Measurements from ENCODE around the gene ARHGAP26.

ARHGAP26 gene

DNA sequence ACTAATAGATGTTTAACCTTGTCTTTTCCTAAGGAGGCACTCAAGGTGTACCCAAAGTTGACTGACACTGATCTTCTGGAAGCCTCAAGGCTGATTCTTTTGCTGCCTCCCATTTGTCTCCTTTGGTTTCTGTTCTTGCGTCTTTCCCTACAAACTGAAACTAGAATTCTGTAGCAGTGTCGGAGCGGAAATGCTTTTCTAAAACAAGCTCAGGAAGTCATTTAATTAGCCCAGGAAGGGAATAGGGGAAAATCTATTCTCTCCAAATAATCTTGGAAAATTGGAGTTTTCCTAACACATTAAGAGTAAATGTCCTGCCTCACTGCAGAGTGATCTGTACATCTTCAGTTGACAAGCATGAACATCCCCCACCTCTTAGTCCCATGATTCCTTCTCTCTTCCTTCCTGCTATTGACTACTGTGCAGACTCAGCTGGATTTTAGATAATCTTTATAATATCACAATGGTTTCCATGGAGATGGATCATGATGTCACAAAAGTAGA lies 450.6 kb downstream of the ARHGAP26 start:
- no peak for DNase-seq

- no peak for DNase-seq
These were observed 452.4 kb downstream of the ARHGAP26 start for GRCh38 chr5:143222287-143223231.

DNA sequence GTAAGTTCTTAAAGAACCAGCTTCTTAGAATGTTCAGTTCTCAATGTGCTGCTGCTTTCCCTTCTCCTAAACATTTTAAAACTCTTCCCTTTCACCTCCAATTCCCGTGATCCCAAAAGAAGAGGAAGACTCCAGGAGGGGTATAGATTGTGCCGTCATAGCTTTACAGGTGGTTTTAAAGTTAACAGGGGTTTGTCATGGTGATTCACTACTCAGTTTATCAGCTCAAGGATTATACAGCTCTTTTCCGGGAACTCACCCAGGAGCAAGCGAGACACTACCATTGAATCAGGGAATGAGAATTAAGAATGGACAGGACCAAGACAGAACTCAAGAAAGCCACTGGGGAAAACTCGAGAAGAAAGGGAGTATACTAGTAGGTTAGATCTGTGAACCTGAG lies 454.5 kb downstream of the ARHGAP26 start:
- no peak for DNase-seq

DNA sequence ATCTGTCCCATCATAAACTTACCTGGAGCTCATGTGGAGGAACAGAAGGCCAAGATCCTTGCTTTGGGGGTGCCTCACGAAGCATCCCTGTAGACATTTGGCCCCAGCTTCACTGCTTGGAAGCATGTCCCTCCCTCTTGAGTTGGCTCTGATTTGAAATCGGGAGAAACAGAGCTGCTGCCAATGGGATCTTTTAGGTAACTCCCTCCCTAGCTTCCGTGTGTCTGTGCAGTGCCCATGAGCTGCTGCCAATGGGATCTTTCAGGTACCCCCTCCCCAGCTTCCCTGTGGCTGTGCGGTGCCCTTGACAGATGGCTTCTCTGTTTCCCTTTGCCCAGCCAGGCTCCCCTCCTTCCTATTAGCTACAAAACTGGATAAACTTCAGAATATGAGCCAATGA lies 455.3 kb downstream of the ARHGAP26 start:
- no peak for DNase-seq

- no peak for DNase-seq
These were observed 456.2 kb downstream of the ARHGAP26 start for GRCh38 chr5:143226361-143226760.

- no peak for DNase-seq
These were observed 456.7 kb downstream of the ARHGAP26 start for GRCh38 chr5:143226872-143227271.

- DNase-seq: no peak
These were observed 457.1 kb downstream of the ARHGAP26 start for GRCh38 chr5:143227301-143227700.

DNA sequence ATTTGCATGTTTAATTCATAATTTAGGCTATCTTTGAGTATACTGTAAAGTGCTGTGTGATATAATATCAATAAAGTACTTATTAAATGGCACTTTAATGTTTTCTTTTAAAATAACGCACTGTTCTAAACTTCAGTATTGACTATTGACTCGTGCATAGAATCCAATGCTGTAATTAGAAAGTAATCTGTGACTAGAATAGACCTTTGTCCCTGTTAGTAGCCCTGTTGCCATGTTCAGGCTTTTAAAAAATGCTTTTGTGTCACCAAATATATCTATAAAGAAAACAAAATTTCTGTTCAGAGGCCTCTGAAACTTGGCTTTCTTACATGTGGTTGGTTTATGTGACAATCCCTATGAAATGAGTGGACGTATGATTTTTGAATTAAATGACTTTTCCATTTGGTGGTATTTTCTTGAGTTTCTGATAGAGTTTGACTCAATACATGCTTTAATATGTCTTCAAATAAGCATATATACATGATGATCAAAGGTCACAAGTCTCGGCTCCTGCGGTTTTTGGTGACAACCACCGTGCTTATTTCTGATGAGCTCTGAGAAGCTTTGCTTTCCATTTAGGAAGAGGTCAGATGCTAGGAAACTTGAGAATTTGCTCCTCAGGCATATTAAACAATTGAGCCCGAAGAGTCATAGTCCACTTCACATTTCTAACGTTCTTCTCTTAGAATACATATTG lies 458.6 kb downstream of the ARHGAP26 start:
- no peak for DNase-seq

- no peak for DNase-seq
These were observed 459.3 kb downstream of the ARHGAP26 start for GRCh38 chr5:143229426-143229895.

GRCh38 chr5:143229896-143230675 lies 459.9 kb downstream of the ARHGAP26 start:
- DNase-seq: peak; percentile 51

DNA sequence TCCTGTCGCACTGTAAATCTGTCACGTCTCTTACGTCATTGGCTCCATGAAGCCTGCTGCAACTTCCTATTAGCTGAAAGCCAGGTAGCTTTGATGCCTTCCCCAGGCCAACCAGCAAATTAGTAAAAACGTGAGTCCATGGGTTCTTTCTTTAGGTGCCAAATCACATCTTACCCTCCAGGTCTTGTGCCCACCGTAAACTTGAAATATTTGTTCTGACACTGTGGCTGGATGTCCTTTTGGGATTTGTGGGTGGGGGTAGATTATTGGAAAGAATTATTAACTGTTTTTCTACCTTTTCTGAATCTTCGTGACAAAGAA lies 460.5 kb downstream of the ARHGAP26 start:
- DNase-seq: no peak

- DNase-seq: no peak
These were observed 461.2 kb downstream of the ARHGAP26 start for GRCh38 chr5:143231416-143231815.

- DNase-seq: no peak
These were observed 462.0 kb downstream of the ARHGAP26 start for GRCh38 chr5:143231973-143232812.

- no peak for DNase-seq
These were observed 462.9 kb downstream of the ARHGAP26 start for GRCh38 chr5:143233031-143233430.

DNA sequence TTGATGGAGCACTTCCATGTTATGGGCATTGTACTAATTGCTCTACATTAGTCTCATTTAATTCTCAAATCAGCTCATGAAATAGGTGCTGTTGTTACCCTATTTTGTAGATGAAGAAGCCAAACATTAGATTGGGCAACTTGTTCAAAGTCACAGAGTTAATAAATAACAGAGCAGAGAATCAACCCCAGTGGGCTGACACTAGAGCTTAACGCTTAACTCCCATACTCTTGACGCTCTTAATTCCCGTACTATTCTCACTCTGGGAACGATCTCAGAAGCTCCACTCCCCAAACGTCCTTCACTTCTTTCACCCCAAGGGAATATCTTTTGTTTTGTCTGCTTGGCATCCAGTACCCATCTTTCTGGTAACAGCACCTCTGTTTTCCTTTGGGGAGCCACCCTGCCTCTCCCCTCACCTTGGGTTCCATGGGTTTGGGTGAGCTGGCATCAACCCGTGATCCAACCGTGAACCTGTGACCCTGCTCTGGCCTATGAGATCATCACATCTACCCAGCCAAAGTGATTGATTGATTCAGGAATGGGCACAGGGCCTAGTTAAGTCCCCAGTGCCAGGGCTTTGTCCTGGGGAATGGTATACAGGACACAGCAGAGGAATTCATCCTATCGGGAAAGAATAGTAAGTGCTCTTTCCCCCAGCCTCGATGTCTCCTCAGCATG lies 464.1 kb downstream of the ARHGAP26 start:
- DNase-seq: no peak

DNA sequence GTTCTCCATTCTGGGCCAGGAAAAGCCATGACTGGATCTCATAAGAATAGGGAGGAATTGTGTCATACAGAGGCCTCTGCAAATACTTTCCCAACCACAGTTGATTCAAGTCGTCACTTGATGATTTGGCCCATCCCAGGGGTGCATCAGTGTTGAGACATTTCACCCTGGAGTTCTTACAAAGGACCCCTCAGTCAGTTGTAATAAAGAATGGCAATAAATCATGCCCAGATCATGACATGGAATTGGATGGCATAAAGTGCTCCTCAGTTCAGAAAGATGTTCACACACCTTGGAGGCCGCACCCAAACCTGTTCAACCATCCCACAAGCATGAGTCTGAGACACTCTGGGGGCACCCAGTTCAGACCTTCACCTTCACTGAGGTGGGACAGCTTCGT lies 465.2 kb downstream of the ARHGAP26 start:
- DNase-seq: no peak

GRCh38 chr5:143236682-143237081 lies 466.5 kb downstream of the ARHGAP26 start:
- no peak for DNase-seq

- DNase-seq: no peak
These were observed 467.5 kb downstream of the ARHGAP26 start for GRCh38 chr5:143237664-143238063.

DNA sequence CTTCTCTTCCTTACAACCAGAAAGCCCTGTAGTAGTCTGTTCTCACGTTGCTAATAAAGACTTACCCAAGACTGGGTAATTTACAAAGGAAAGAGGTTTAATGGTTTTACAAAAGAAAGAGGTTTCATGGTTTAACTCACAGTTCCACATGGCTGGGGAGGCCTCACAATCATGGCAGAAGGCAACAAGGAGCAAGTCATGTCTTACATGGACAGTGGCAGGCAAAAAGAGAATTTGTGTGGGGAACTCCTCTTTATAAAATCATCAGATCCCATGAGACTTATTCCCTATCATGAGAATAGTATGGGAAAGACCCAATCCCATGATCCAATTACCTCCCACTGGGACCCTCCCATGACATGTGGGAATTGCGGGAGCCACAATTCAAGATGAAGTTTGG lies 468.4 kb downstream of the ARHGAP26 start:
- DNase-seq: no peak

DNA sequence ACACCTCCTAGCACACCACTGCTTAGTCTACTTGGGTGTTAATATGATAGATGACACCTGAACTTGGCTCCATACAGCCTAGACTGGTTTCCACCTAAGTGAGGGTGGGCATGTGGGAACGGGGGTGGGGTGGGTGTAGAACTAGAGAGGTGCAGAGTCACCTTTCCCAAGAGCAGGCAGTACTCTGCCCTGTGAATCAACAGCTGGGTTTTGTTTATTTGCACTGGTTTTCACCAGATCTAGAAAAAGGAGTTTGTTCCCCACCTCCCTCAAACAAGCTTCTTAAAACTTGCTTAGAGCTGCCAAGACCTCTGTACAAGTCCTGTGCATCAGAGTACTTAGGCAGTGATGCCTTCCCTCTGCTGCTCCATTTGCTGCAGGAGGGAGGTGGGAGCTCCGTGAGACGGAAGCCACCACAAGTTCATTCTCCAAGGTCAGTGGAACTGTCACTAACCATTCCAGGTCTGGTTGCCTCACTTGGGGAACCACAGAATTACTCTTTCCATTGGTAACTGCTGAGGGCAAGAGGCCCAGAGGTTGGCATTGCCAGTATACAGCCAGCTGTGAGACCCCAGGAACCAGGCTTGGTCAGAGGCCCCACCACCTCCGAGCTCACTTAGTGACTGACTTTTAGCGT lies 469.8 kb downstream of the ARHGAP26 start:
- no peak for DNase-seq

GRCh38 chr5:143241892-143242291 lies 471.7 kb downstream of the ARHGAP26 start:
- DNase-seq: no peak

Measured in NK-92 treated with Interleukin-12 subunit alpha and Interleukin-12 subunit beta, amount 100 ng/mL, for 24 hours (cell line).